GM23338 (cell line): Measurements from ENCODE around the gene TRIM45.

Experiments used
- POLR2AphosphoS5 ChIP-seq: IDR thresholded peaks from 2 replicates; pipeline ENCODE4 v1.6.1; 2016; ENCODE audit warnings: antibody characterized with exemption, low read depth
- TF ChIP-seq, protein P1 (sequence below), 2 experiments: fragments of 200-600 bp in 1 of 2; sonication (generic) in 1 of 2; conservative IDR thresholded peaks; 2 replicates each; pipeline versions ENCODE4 v1.5.1 to v1.6.1; 2016 to 2017; ENCODE audit warnings: antibody characterized with exemption in 2 of 2, low read depth in 2 of 2, mild to moderate bottlenecking in 2 of 2, moderate library complexity in 1 of 2

DNA sequence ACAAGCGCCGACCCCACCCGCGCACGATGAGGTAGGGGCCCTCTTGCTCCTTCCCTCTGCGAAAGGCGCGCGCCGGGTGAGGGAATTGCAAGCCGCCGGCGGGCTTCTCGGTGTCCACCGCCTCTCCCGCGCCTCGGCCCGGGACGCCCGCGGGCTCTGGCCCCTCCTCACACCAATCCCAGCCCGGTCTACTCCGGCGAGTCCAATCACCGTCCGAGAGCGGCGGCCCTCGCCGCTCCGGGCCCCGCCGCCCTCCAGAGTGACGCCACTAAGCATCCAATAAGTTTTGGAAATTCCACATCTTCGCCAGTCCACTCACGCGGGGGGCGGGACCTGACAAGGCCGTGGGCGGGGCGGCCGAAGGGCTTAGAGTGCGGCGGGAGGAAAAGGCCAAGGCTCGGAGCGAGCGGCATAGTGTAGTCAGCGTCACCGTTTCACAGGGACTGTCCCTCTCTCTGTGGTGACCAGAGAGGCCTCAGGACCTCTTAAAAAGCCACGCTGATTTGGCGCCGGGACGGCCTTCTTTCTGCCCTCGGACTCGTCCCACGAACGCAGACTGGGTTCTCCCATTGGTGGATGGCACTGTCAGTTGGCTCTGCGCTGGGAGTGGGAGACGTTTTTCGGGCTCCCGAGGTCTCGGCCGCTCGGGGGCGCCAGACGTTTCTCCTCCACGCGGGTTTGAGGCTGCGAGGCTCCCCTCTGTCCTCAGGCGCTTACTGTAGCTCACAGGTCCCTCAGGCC lies at the start of gene TRIM45:
- TF ChIP-seq POLR2AphosphoS5: peak; percentile 77
- TF ChIP-seq, protein P1, sequence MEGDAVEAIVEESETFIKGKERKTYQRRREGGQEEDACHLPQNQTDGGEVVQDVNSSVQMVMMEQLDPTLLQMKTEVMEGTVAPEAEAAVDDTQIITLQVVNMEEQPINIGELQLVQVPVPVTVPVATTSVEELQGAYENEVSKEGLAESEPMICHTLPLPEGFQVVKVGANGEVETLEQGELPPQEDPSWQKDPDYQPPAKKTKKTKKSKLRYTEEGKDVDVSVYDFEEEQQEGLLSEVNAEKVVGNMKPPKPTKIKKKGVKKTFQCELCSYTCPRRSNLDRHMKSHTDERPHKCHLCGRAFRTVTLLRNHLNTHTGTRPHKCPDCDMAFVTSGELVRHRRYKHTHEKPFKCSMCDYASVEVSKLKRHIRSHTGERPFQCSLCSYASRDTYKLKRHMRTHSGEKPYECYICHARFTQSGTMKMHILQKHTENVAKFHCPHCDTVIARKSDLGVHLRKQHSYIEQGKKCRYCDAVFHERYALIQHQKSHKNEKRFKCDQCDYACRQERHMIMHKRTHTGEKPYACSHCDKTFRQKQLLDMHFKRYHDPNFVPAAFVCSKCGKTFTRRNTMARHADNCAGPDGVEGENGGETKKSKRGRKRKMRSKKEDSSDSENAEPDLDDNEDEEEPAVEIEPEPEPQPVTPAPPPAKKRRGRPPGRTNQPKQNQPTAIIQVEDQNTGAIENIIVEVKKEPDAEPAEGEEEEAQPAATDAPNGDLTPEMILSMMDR (conservative IDR thresholded peaks at IDR 0.05; ENCODE audit: low read depth in 2 of 2): peak; percentile 62 to 78
